ENCODE results near the gene SOX12. TPM values are rescaled to one million over a fixed set of nuclear protein-coding genes. Genes with fewer than 3 reads are reported as not detected.

SOX12 gene
- polyA plus RNA-seq, 1 donor (not counting 4 experiments of a cell fraction or from before 2014, with no cell fraction given), result 1.9 TPM

DNA sequence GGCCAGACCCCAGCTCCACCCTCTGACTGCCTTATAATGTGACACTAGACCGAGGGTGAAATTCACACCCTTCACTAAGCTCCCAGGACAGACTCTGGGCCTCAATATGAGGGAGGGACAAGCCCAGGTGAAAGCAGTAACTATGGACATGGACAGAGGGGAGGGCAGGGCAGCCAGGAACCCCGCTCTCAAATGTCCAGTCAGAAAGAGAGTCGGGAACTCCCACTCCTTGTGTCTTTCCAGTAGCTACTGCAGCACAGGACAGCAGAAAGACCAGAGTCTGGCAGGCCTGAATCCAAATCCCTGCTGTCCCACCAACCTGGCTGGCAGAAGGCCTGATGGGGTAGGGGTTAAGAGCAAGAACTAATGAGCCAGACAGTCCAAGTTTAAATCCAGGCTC lies 41.2 kb upstream of the SOX12 start:
- dilution Hi-C loops (cut with MboI; ENCODE audit: extremely low pct_ligation_motif_present, low sequenced_read_pairs), result no loop called here
- TF ChIP-seq EZH2 (IDR thresholded peaks at IDR 0.05; ENCODE audit: low read length) (no peak), CTCF (optimal IDR thresholded peaks at IDR 0.05 in 1 of 3, IDR thresholded peaks at IDR 0.05 in 1 of 3, conservative IDR thresholded peaks at IDR 0.05 in 1 of 3; ENCODE audit: extremely low read depth in 1 of 3, insufficient read depth in 2 of 3, low read length in 3 of 3) (no peak)
- H3K36me3 ChIP-seq (ENCODE audit: control insufficient read depth in 2 of 2, extremely low read depth in 1 of 2, insufficient read depth in 2 of 2, low read length in 2 of 2), result no peaks in the 10 kb centered on the region
- H3K9me1 ChIP-seq (ENCODE audit: control insufficient read depth, extremely low read depth, insufficient read depth, low read length), result no peaks in the 10 kb centered on the region
- no peaks in the 10 kb centered on the region for H3K9me3 ChIP-seq (ENCODE audit: control insufficient read depth, low read depth, low read length)
- no peak overlapping the region for H3K9ac ChIP-seq (ENCODE audit: control insufficient read depth, extremely low read depth, insufficient read depth, low read length)
- H3K4me2 ChIP-seq (ENCODE audit: control insufficient read depth, extremely low read depth, insufficient read depth, low read depth, low read length), result no peak overlapping the region
- DNase-seq (ENCODE audit: low read depth, low spot score) (no peak), FAIRE-seq (no peak)
- no peaks in the 10 kb centered on the region for H3K4me1 ChIP-seq (ENCODE audit: control insufficient read depth, extremely low read depth, insufficient read depth, low read length)
- H3K4me3 ChIP-seq (ENCODE audit: control insufficient read depth in 2 of 3, extremely low read depth in 1 of 3, insufficient read depth in 2 of 3, low read depth in 1 of 3, low read length in 3 of 3), result no peak overlapping the region
- no peak overlapping the region for H2AFZ ChIP-seq (ENCODE audit: control insufficient read depth, low read length)
- H3K79me2 ChIP-seq (ENCODE audit: control insufficient read depth, insufficient read depth, low read length), result no peaks in the 10 kb centered on the region
- no peak overlapping the region for H3K27ac ChIP-seq (ENCODE audit: control insufficient read depth, insufficient read depth, low read length)
- no peaks in the 10 kb centered on the region for H4K20me1 ChIP-seq (ENCODE audit: control insufficient read depth, extremely low read depth, insufficient read depth, low read length)
- no peaks in the 10 kb centered on the region for H3K27me3 ChIP-seq (ENCODE audit: control insufficient read depth, extremely low read depth, insufficient read depth, low read length)

GRCh38 chr20:286508-286907 lies 38.8 kb upstream of the SOX12 start:
- Histone ChIP-seq H3K4me2 (ENCODE audit: control insufficient read depth, extremely low read depth, insufficient read depth, low read depth, low read length) (no peak overlapping the region), H3K9ac (ENCODE audit: control insufficient read depth, extremely low read depth, insufficient read depth, low read length) (no peak overlapping the region), H3K4me3 (ENCODE audit: control insufficient read depth in 2 of 3, extremely low read depth in 1 of 3, insufficient read depth in 2 of 3, low read depth in 1 of 3, low read length in 3 of 3) (no peak overlapping the region), H4K20me1 (ENCODE audit: control insufficient read depth, extremely low read depth, insufficient read depth, low read length) (no peaks in the 10 kb centered on the region), H3K9me3 (ENCODE audit: control insufficient read depth, low read depth, low read length) (no peaks in the 10 kb centered on the region), H2AFZ (ENCODE audit: control insufficient read depth, low read length) (no peak overlapping the region), H3K27me3 (ENCODE audit: control insufficient read depth, extremely low read depth, insufficient read depth, low read length) (no peaks in the 10 kb centered on the region), H3K27ac (ENCODE audit: control insufficient read depth, insufficient read depth, low read length) (no peak overlapping the region), H3K79me2 (ENCODE audit: control insufficient read depth, insufficient read depth, low read length) (no peaks in the 10 kb centered on the region), H3K4me1 (ENCODE audit: control insufficient read depth, extremely low read depth, insufficient read depth, low read length) (peaks cover 6% of the 10 kb centered on the region), H3K9me1 (ENCODE audit: control insufficient read depth, extremely low read depth, insufficient read depth, low read length) (no peaks in the 10 kb centered on the region), H3K36me3 (ENCODE audit: control insufficient read depth in 2 of 2, extremely low read depth in 1 of 2, insufficient read depth in 2 of 2, low read length in 2 of 2) (no peaks in the 10 kb centered on the region)
- dilution Hi-C loops (cut with MboI; ENCODE audit: extremely low pct_ligation_motif_present, low sequenced_read_pairs), result no loop called here
- FAIRE-seq (no peak), DNase-seq (ENCODE audit: low read depth, low spot score) (no peak)
- TF ChIP-seq EZH2 (IDR thresholded peaks at IDR 0.05; ENCODE audit: low read length), result no peak
- no peak for TF ChIP-seq CTCF (optimal IDR thresholded peaks at IDR 0.05 in 1 of 3, IDR thresholded peaks at IDR 0.05 in 1 of 3, conservative IDR thresholded peaks at IDR 0.05 in 1 of 3; ENCODE audit: extremely low read depth in 1 of 3, insufficient read depth in 2 of 3, low read length in 3 of 3)
